HG03159 (cell line): Measurements from ENCODE around the gene RIC8B.

ENCODE experiments used
- ATAC-seq: cut with Tn5 transposase; IDR thresholded peaks from one replicate; pipeline ENCODE4 v1.9.1; 2021; ENCODE audit warnings: mild to moderate bottlenecking, moderate library complexity; ENCODE audit not compliant: unreplicated experiment

Gene RIC8B

DNA sequence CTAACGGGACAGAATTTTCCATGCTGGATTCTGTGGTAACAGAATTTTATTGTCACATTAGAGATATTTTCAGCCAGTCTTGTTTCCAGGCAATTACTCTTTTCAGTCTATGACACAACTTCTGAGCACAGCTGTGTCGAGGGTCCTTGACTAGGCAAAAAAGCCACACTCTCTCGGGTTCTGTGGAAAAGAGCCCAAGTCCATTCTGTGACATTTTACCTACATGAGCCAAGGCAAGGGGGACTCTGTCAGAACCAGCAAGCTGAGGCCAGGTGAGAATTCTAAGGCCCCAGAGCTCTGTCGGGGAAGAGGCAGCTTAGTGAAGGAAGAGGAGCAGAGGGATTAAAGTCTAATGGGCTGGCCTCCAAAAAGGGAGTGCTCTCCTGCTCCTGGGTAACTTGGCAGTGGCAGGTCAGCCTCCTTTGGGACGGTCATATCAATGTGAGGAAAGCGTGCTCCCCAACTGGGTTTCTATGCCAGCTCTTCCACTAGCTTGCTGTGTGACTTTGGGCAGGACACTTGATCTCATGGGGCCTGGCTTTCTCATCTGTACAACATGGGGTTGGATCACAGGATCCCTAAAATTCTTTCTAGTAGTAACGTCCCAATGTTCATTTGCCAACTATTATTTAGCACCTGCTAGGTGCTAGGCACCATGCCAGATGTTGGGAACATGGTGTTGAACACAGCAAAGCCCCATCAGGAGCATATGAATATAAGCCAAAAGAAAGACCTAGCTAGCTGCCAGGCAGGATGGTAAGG, 16.0 kb upstream of the RIC8B start:
- no peak for ATAC-seq

DNA sequence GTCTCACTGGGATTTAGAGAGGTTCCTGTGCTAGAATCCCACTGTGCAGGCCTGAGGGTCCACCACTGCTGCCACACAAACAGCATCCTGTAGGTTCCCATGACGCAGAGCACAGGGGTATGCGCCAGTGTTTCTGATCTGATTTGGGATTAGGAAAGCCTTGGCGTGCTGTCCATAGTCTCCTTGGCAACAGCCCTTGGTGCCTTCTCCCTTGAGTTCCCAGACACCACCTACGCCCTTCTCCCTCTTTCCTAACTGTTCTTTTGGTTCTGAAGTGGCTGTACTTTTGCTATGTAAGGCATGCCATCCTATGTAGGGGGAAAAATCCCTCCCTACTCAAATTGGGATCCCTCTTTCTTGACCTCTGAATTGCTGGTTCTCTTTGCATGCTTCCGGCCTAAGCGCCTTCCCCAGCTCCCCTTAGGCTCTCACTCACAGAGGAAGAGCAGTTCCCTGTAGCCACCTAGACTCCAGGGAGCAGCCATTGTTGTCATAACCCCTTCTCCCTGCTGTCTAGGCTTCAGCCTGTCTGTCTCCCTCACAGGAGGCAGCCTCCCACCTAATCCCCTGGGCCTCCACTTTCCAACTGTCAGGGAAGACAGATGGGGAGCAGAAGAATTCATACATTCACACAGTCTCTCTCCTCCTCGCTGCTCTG, 14.8 kb upstream of the RIC8B start:
- peak; percentile 25 for ATAC-seq

DNA sequence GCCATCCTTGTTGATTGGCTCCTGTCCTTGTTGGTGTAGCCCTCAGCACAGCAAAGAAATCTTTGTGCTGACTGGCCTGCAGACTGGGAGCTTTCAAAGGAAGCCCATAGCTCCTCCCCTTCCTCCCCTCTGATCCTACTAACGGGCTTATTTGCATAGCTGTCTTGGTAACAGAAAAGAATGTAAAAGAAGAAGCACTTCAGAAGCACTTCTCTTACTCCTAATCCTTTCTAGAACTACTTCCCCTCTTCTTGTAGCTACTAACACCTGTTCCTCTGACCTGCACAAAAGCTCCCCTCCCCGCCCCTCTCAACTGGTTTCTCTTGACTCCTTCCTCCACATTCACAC, 14.3 kb upstream of the RIC8B start:
- ATAC-seq, result peak; percentile 100

DNA sequence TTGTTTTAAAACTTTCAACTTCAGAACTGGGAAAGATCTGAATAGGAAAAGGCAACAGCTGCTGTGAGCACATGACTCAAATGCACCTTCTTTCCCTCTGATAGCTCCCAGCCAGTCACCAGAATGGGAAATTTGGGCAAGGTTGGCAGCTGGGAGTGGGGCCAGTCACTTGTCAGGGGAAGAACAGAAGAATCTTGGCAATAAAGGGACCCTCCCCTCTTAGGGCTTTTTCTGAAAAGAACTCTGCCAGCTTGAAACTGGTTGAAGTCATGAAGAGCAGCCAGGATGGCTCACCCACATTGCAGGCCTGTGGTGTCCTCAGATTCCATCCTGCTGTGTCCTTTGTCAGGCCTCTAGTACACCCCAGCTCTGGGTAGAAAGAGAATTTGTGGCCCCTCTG, 10.3 kb upstream of the RIC8B start:
- no peak for ATAC-seq

DNA sequence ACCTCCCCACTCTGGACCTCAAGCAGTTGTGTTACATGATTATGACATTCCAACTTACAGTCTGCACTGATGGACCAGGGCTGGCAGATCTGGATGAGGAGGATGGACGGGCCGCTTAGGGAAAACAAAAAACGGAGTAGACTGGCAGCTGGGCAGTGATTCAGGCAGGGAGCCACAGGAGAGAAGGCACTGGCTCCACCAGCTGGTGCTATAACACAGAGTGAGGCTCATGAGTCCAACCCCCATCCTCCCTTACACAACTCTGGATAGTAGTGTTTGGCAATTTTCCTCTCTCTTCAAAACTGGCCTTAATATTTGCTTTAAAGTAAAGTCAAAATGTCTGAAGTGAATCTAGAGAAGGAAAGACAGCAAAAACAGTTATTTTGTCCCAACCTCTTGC, 9.7 kb upstream of the RIC8B start:
- no peak for ATAC-seq

DNA sequence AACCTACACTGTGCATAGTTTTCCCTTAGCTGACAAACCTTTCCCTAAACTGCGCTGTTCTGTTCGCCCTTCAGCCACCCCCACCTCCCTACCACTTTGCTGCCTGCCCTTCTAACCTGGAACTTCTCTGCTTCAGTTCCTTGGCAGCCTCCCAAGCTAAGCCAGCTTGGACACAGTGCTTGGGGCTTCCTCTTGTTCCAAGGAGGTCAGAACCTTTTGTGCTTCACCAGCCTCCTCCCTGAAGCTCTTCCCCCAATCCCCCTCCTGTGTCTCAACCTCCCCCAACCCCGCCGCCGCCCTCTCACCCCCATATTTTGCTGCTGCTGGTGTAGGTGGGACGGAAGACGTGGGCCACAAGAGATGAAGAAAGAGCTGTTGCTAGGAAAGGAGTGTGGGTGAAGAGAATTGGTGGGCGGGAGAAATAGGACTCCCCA, 8.1 kb upstream of the RIC8B start:
- no peak for ATAC-seq

DNA sequence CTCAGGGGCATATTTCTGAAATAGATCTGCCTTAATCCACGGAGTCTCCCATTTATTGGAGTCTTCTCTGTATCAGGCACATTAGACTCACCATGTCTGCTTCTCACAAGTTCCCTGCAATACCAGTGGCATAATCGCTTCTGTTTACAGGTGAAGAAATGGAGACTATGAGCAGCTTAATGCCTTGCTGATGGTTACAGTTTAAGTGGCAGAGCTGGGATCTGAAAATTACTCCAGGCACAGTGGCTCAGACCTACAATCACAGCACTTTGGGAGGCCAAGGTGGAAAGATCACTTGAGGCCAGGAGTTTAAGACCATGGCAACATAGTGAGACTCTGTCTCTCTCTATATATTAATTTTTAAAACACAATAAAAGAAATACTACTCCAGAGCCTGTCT, 7.3 kb upstream of the RIC8B start:
- ATAC-seq, result no peak

DNA sequence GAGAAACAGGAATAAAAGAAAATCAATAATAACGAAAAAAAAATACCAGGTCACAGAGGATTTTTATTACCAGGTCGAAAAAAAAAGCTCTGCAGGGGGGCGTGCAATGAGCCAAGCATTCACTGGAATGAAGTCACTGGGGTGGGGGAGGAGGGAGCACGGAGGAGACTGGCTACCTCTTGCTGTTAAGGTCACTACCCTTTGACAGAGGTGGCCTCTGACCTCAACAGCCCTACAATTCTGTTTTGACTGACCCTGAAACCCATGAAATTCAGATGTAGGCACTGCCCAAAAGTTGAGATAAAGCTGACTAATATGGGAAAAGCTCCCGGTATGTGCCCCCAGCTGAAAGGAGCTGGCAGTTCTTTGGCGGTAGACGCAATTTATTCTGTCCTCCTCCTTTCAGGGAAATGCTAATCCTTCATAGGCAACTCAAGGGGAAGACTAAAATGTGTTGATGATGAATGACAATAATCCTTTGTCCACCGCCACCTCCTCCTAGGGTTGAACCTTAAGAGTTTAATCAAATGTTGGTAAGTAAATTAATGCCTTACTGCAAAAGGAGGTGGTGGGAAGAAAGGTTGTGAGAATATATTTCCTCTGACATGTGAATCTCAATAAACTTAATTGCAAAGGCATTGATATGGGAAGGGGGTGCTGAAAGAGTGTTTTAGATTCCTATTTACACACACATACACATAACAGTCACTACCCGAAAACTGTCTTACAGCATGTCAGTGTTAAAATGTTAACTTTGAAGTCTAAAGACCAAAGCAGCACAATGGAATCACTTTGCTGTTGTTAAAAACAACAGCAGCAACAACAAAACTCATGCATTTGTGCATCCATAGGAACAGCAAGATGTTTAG, 6.3 kb upstream of the RIC8B start:
- no peak for ATAC-seq

DNA sequence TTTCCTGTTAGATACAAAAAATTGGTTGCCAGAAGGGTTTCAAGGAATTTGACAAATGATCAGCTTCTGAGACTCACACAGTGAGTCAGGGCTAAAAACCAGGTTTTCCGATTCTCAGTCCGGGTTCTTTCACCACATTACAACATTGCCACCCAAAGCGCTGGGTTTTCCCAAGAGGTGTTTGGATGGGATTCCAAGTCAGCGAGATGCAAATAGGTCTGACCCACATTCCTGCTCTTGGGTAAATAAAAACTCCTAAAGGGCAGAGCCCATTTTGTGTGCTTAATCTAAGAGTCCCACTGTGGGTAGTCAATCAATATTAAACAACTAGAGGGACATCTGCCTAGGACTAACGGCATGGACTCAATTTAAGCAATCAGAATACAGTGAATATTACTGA, 5.4 kb upstream of the RIC8B start:
- no peak for ATAC-seq

DNA sequence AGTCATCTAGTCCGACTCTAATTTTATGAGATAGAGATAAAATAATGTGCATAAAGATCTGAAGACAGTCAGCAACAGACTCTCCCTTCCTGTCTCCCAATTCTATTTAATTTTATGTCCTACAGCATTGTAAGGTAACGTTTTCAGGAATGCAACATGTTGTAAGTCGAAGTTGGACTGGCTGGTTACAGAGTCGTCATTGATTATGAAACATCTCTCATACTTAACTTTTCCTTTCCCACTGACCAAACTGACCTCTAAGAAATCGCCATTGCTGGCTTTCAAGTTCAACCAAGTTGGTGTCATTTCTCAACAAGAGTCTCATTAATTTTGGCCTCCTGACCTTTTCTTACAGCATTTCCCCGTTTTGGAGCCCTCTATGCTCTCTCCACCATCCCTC, 4.9 kb upstream of the RIC8B start:
- ATAC-seq, result no peak

DNA sequence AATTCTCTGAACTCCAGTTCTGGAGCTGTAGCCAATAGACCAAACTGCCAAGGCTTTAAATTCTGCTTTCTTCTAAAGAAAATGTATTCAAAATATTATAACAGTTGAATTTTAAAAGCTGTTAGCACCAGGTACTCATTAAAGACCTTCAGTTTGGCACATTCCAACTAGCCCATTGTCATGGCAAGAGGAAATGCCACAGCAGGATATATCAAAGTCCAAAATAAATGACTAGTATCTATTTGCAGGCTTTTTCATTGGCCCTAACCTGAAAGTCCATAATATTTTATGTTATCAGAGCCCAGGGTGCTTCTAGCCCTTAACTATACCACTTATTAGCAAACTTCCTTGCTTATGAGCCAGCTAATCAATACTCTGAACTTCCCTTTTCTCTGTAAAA, 3.1 kb upstream of the RIC8B start:
- ATAC-seq, result no peak

DNA sequence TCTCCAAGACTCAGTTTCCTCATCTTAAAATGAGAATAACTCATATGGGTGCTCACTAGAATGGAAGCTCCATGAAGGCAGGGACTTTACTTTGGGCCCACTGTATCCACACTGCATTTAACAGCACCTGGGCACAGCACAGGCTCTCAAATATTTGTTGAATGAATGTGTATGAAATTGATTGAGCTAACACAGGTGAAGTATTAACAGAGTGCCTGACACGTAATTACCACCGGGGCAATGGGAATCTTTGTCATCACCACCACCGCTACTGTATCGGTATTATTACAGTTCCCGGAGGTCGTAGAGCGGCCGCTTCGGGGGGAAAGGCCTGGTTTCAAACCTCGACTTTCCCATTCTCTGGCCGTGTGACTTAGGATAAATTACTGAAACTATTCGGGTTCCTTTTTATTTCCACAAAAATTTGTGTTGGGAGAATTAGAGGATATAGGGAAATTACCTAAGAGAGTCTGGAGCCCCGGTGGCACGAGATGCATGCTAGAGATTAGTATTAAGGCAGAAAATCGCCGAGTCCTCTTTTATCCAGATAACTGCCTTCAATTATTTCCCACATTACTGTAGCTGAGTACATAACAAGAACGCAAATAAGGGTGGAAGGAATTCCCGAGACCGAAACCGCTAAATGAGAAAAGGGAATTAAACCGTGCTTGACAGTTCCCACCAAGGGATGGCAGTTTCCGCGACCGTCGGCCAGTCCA, 1.0 kb upstream of the RIC8B start:
- ATAC-seq, result no peak

DNA sequence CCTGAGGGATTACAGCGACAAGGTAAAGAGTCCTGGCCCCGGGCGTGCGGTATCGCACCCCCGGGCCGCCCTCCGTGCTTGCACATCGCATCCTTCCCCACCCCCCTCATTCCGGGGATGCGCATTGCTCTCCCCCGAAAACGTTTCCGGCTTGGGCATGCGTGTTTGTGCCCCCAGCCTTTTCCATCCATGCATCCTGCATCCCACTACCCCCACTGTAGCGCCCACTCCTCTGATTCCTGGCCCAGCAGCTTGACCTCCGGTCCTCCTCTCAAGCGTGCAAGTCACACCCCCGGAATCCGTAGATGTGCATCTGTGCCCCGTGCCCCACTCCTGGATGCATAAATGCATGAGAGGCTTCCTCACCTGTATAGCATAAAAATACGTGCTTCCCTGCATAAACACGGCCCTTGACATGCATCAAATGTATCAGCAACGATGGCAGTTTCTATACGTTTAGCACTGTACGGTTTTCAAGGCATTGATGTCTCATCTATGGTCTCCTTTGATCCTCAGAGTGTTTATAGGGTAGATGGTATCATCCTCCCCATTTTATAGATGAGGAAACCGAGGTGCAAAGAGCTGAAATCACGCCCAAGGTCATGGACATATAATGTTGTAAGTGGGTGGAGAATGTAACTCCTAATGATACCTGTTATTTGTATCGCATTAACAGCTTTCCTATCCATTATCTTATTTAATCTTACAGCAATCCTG, 484 bp downstream of the RIC8B start:
- no peak for ATAC-seq

DNA sequence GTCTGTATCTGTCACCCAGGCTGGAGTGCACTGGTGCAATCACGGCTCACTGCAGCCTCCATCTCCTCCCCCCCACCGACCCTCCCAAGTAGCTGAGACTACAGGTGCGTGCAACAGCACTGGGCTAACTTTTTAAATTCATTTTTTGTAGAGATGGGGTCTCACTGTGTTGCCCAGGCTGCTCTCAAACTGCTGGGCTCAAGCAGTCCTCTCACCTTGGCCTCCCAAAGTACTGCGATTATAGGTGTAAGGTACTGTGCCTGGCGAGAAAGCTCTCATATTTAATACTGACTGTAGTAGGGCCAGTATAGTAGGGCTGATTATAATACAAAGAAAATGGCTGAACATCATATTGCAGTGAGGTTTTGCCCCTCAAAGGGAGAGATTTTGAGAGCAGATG, 2.4 kb downstream of the RIC8B start:
- no peak for ATAC-seq

DNA sequence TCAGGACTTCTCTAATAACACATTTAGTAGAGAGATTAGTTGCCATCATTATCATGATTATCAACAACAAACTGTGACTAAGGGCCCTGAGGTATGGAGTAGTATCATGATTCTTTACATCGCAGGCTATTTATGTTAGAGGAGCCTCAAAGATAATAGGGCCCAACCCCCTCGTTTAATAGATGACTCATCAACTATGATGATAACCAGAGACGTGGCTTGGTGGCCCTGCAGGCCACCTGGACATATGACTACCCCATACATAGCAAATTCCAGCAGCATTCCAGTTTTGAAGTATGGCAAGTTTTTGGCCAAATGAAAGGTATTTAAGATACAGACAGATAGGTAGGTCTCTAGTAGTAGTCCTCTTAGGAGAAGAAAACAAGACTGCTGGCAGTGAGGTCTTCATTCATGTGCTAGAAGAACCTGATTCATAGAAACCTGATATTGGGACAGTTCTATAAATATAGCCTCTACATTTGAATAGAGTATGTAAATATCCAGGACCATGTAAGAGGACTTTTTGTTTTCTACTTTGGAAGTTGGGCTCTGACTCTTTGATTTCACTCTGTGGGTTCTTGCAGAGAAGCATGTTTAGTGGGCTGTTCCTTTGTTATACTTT, 5.6 kb downstream of the RIC8B start:
- no peak for ATAC-seq

DNA sequence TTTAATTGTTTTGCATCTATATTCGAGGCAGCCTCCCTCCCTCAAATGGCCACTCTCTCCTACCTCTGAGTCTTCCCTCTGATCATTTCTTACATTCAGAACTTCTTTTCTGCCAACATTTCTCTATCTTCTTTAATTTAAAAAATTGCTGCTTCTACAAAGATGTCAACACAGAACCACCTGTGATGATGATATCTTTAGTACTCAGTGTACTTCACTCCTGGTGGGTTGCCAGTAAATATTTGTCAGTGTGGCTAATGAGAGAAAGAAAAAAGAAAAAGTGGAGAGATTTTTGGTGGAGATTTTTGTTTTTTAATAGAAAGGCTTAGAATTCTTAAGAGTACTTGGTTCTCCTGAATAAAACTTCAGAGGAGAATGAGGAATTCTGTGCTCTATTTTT, 8.1 kb downstream of the RIC8B start:
- ATAC-seq, result no peak

DNA sequence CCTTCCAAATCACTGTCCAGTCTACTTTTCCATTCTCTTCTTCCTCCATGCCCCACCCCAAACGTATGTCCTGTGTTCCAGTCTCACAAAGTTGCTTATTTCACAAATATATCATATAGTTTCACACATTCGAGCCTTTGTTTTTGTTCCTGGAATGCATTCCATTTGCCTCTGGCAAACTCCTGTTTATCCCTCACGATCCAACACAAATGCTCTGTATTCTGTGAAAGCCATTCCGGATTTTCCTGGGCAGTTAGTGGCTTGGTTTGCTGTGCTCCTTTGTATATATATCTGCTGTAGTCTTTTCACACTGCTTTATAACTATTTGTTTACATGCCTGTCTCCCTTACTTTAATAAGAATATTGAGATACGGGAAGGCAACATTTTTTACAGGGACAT, 9.0 kb downstream of the RIC8B start:
- ATAC-seq, result no peak

DNA sequence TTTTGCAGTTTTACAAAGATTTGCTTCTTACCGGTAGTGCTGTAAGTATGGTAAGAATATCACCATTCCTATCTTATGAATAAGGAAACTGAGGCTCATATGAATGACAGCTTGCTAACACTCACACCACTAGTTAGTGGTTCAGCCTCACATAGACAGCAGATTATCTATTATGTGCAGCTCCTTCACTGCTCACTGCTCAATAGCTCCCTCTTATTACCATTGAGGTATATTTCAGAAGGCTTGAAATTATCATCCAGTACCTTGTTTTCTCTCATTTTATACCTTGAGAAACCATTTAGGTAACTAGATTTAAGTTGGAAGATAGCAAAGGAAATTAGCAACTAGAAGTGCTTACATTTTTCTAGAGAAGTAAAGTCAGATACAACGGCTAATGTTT, 15.5 kb downstream of the RIC8B start:
- no peak for ATAC-seq

DNA sequence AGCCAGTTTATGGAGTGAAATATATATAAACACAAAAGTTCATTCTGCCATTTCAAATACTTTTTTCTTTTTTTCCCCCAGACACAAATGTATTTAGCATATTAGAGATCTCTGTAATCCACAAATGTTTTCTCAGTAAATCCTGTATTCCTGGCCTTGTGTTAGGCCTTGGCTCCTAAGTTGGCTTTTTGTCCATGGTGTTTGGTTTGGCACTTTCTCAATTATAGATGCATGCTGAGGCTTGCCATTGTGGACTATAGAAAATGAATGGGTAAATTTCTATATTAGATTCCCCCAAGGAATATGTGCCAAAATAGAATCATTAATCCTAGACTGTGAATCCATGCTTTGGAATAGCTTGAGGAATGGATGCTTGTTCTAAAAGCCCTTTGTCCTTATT, 17.0 kb downstream of the RIC8B start:
- no peak for ATAC-seq

DNA sequence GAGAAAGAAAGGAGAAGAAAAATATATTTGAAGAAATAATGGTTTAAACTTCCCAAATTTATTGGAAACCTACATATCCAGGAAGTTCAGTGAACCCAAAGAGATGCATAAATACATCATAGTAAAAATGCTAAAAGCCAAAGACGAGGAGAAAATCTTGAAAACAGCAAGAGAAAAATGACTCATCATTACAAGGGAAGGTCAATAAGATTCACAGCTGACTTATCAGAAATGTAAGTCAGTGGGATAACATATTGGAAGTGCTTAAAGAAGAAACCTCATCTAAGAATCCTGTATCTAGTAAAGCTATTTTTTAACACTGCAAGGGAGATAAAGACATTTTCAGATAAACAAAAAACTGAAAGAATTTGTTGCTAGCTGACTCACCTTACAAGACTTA, 19.9 kb downstream of the RIC8B start:
- ATAC-seq, result no peak
